Measurements from ENCODE around the gene DES. TPM values are rescaled to one million over a fixed set of nuclear protein-coding genes. Genes with fewer than 3 reads are reported as not detected.
A peak's percentile ranks its signal among the peaks of the same experiment; 100 is the strongest.

Gene DES
- total and polyA plus RNA-seq, 2 experiments from 2014 or later = 1.3 to 2.0 TPM

GRCh38 chr2:219378163-219378851 is 39.9 kb upstream of the DES start:
- H3K4me3 ChIP-seq = no peak overlapping the region
- ATAC-seq (peak; percentile 62), DNase-seq (ENCODE audit: low spot score) (no peak)
- no peaks in the 10 kb centered on the region for H4K20me1 ChIP-seq (replicated peaks; ENCODE audit: insufficient read depth)
- no peak overlapping the region for H3K4me2 ChIP-seq
- Mint-ChIP-seq H3K4me1 (no peaks in the 10 kb centered on the region; the same call in 2 of the 3 replicates), H3K9me3 (no peaks in the 10 kb centered on the region), H3K4me3 (no peak overlapping the region), H3K36me3 (ENCODE audit: low read depth) (peaks cover 38% of the 10 kb centered on the region), H3K27ac (peak overlapping the region; percentile 22; the same call in 1 of the 2 replicates), H3K27me3 (ENCODE audit: insufficient read depth, low read depth, poor library complexity) (peaks cover 3% of the 10 kb centered on the region)
- H3F3A ChIP-seq (replicated peaks; ENCODE audit: low read depth) = no peaks in the 10 kb centered on the region
- H3K9me2 ChIP-seq (ENCODE audit: insufficient read depth) = no peaks in the 10 kb centered on the region
- TF ChIP-seq STAT1 (IDR thresholded peaks at IDR 0.05; ENCODE audit: unreplicated experiment) (no peak), CTCF (conservative IDR thresholded peaks at IDR 0.05; ENCODE audit: low read depth in 2 of 2) (no peak), ZNF114 (CRISPR knock-in tag; IDR thresholded peaks at IDR 0.05) (no peak), EZH2 (IDR thresholded peaks at IDR 0.05; ENCODE audit: low read depth, unreplicated experiment) (no peak)
- no peak overlapping the region for H2AFZ ChIP-seq
- H3K4me1 ChIP-seq (ENCODE audit: insufficient read depth) = no peaks in the 10 kb centered on the region
- no peaks in the 10 kb centered on the region for H3K27me3 ChIP-seq (ENCODE audit: insufficient read depth)
- peaks cover under 1% of the 10 kb centered on the region; the same call in 1 of the 2 replicates for H3K36me3 ChIP-seq (ENCODE audit: insufficient read depth)
- H3K27ac ChIP-seq (ENCODE audit: low read depth) = no peak overlapping the region
- no peaks in the 10 kb centered on the region for H3K79me2 ChIP-seq (replicated peaks; ENCODE audit: insufficient read depth)

- Mint-ChIP-seq H3K9me3 (no peaks in the 10 kb centered on the region), H3K4me1 (peaks cover 2% of the 10 kb centered on the region; the same call in 2 of the 3 replicates), H3K27ac (no peak overlapping the region), H3K27me3 (ENCODE audit: insufficient read depth, low read depth, poor library complexity) (peaks cover 2% of the 10 kb centered on the region), H3K4me3 (no peak overlapping the region), H3K36me3 (ENCODE audit: low read depth) (peaks cover 41% of the 10 kb centered on the region)
- H3K36me3 ChIP-seq (ENCODE audit: insufficient read depth) = 0 out of 2 replicates have a peak, but pooled peaks cover 4% of the 10 kb centered on the region
- no peak overlapping the region for H3K27ac ChIP-seq (ENCODE audit: low read depth)
- H3F3A ChIP-seq (replicated peaks; ENCODE audit: low read depth) = no peaks in the 10 kb centered on the region
- no peak overlapping the region for H2AFZ ChIP-seq
- no peak overlapping the region for H3K4me2 ChIP-seq
- no peaks in the 10 kb centered on the region for H3K9me2 ChIP-seq (ENCODE audit: insufficient read depth)
- H3K79me2 ChIP-seq (replicated peaks; ENCODE audit: insufficient read depth) = no peaks in the 10 kb centered on the region
- no peaks in the 10 kb centered on the region for H4K20me1 ChIP-seq (replicated peaks; ENCODE audit: insufficient read depth)
- H3K4me3 ChIP-seq = no peak overlapping the region
- ATAC-seq (no peak), DNase-seq (ENCODE audit: low spot score) (no peak)
- no peaks in the 10 kb centered on the region for H3K27me3 ChIP-seq (ENCODE audit: insufficient read depth)
- no peaks in the 10 kb centered on the region for H3K4me1 ChIP-seq (ENCODE audit: insufficient read depth)
- TF ChIP-seq EZH2 (IDR thresholded peaks at IDR 0.05; ENCODE audit: low read depth, unreplicated experiment) = no peak
- no peak for TF ChIP-seq ZNF331 (CRISPR knock-in tag; IDR thresholded peaks at IDR 0.05; ENCODE audit: low read depth)
- no peak for TF ChIP-seq REST (IDR thresholded peaks at IDR 0.05; ENCODE audit: unreplicated experiment)
- TF ChIP-seq EZH2phosphoT487 (IDR thresholded peaks at IDR 0.05; ENCODE audit: unreplicated experiment) = no peak
- TF ChIP-seq CTCF (conservative IDR thresholded peaks at IDR 0.05; ENCODE audit: low read depth in 2 of 2) = no peak
- TF ChIP-seq JUNB (IDR thresholded peaks at IDR 0.05; ENCODE audit: unreplicated experiment) = no peak
Measured at GRCh38 chr2:219380926-219381325, 37.3 kb upstream of the DES start.
